Caco-2 (cell line): ENCODE measurements around the gene FGF19. TPM values are rescaled to one million over a fixed set of nuclear protein-coding genes. Genes with fewer than 3 reads are reported as not detected.

Experiments
- BruUV-seq: library from RNA; stranded (reverse); fragments of 400-500 nt; replicated peaks from 2 replicates; lab custom pipeline; 2021; lab: Mats Ljungman, UMichigan
- CTCF ChIA-PET: fragments of 300-600 bp; sonication (Branson Sonifier 250); formaldehyde crosslinking; loops from one replicate; lab custom pipeline; 2022; ENCODE audit warnings: antibody characterized with exemption; lab: Charles Lee
- POLR2A ChIA-PET: fragments of 300-600 bp; sonication (Branson Sonifier 250); formaldehyde crosslinking; loops from one replicate; lab custom pipeline; 2022; ENCODE audit warnings: antibody characterized with exemption; lab: Charles Lee
- DNase-seq, 2 experiments: peaks; one replicate each; pipeline versions ENCODE4 v3.0.0 to v3.0.0-alpha.2; 2020 to 2022
- H3K27me3 ChIP-seq: replicated peaks from 2 replicates; pipeline ENCODE4 v1.6.0; 2011; ENCODE audit warnings: low read length; ENCODE audit not compliant: control insufficient read depth, insufficient read depth
- H3K36me3 ChIP-seq: 2 replicates; pipeline ENCODE4 v1.5.1; 2011; ENCODE audit warnings: low read length; ENCODE audit not compliant: control insufficient read depth, insufficient read depth
- H3K4me1 ChIP-seq: fragments of 250-450 bp; sonication (Bioruptor Pico); 2 replicates; pipeline ENCODE4 v1.5.1; 2020; ENCODE audit warnings: mild to moderate bottlenecking
- H3K4me3 ChIP-seq: 2 replicates; pipeline ENCODE4 v1.5.1; 2011; ENCODE audit warnings: low read depth, mild to moderate bottlenecking, control low read depth, low read length
- H3K9me3 ChIP-seq: fragments of 250-450 bp; sonication (Bioruptor Pico); 2 replicates; pipeline ENCODE4 v1.5.1; 2020; ENCODE audit warnings: mild to moderate bottlenecking, moderate library complexity
- H3K27ac Mint-ChIP-seq: one replicate; pipeline ENCODE4 v1.8.0; 2022; ENCODE audit warnings: mixed read lengths; ENCODE audit not compliant: unreplicated experiment
- H3K27me3 Mint-ChIP-seq: one replicate; pipeline ENCODE4 v1.8.0; 2022; ENCODE audit warnings: mixed read lengths; ENCODE audit not compliant: insufficient read depth, unreplicated experiment
- H3K36me3 Mint-ChIP-seq: one replicate; pipeline ENCODE4 v1.8.0; 2022; ENCODE audit warnings: mild to moderate bottlenecking, mixed read lengths; ENCODE audit not compliant: insufficient read depth, unreplicated experiment
- H3K4me1 Mint-ChIP-seq: one replicate; pipeline ENCODE4 v1.8.0; 2022; ENCODE audit warnings: low read depth, mixed read lengths; ENCODE audit not compliant: unreplicated experiment
- H3K4me3 Mint-ChIP-seq: one replicate; pipeline ENCODE4 v1.8.0; 2022; ENCODE audit warnings: mild to moderate bottlenecking, moderate library complexity, mixed read lengths; ENCODE audit not compliant: unreplicated experiment
- H3K9me3 Mint-ChIP-seq: one replicate; pipeline ENCODE4 v1.8.0; 2022; ENCODE audit warnings: mixed read lengths; ENCODE audit not compliant: unreplicated experiment
- CTCF ChIP-seq, 2 experiments: fragments of 200-600 bp in 1 of 2; IDR thresholded peaks; 1 replicate in 1 of 2; 2 replicates in 1 of 2; pipeline versions ENCODE4 v1.5.1 to v1.8.0; 2011 to 2022; ENCODE audit warnings: antibody characterized with exemption in 1 of 2, control low read depth in 1 of 2, inconsistent platforms in 1 of 2, low read depth in 1 of 2, low read length in 1 of 2, mild to moderate bottlenecking in 1 of 2, moderate library complexity in 1 of 2; ENCODE audit not compliant: insufficient read depth in 1 of 2, severe bottlenecking in 1 of 2, unreplicated experiment in 1 of 2
- intact Hi-C: fragments of 100-400 bp; cut with micrococcal nuclease; formaldehyde crosslinking; loops from one replicate; pipeline ENCODE4 v1.10.0; 2022; ENCODE audit not compliant: unreplicated experiment
- total RNA-seq: library from RNA; stranded (reverse); gene quantifications from 2 replicates; pipeline ENCODE4 v1.2.3, GENCODE V29; 2022

The FGF19 gene
- total RNA-seq, 1 experiment from 2014 or later = 1.7 TPM

DNA sequence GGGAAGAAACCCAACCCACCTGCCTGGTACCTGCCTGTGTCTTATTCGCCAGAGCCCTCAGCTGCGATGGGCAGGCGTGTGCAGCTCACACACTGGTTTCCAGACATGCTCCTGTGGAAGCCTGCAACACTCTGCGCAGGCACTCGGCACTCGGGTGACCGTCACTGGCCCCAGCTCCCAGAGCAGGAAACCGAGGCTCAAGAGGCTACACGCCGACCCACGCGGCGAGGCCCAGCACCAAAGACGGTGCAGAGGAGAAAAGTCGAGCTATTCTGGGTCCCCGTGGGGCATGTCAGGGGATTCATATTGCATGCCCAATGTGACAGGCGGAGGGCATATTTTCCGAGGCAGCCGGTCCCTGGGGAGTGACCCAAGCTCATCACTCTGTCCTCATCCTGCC, 11.6 kb upstream of the FGF19 start:
- Mint-ChIP-seq H3K4me3 (no peak overlapping the region), H3K27ac (no peak overlapping the region), H3K9me3 (no peaks in the 10 kb centered on the region), H3K27me3 (peaks cover 5% of the 10 kb centered on the region), H3K4me1 (no peaks in the 10 kb centered on the region), H3K36me3 (no peaks in the 10 kb centered on the region)
- no peaks in the 10 kb centered on the region for H3K36me3 ChIP-seq
- BruUV-seq = no TSS peak
- ChIA-PET POLR2A (no interaction called here), CTCF (interaction anchor here (0.6 to 1.3 kb wide), 3 partner anchors 14 to 164 kb away, joined by 3 to 5 read pairs (median 3); no protein-coding TSS in a partner anchor)
- H3K4me1 ChIP-seq = no peaks in the 10 kb centered on the region
- no peaks in the 10 kb centered on the region for H3K27me3 ChIP-seq
- intact Hi-C loops = no loop called here
- H3K4me3 ChIP-seq = no peak overlapping the region
- no peak for DNase-seq
- no peaks in the 10 kb centered on the region for H3K9me3 ChIP-seq
- TF ChIP-seq CTCF (IDR thresholded peaks at IDR 0.05; ENCODE audit: insufficient read depth in 1 of 2, low read depth in 1 of 2, low read length in 1 of 2, severe bottlenecking in 1 of 2, unreplicated experiment in 1 of 2) = no peak

GRCh38 chr11:69711822-69712801, 8.3 kb upstream of the FGF19 start:
- no TSS peak for BruUV-seq
- Mint-ChIP-seq H3K9me3 (no peaks in the 10 kb centered on the region), H3K4me3 (no peak overlapping the region), H3K27me3 (no peaks in the 10 kb centered on the region), H3K27ac (no peak overlapping the region), H3K36me3 (no peaks in the 10 kb centered on the region), H3K4me1 (peaks cover 7% of the 10 kb centered on the region)
- intact Hi-C loops = loop anchor here (2.0 kb wide), 1 partner anchor 171 kb away; no protein-coding TSS in a partner anchor
- peaks cover 13% of the 10 kb centered on the region for H3K4me1 ChIP-seq
- no peaks in the 10 kb centered on the region for H3K27me3 ChIP-seq
- TF ChIP-seq CTCF (IDR thresholded peaks at IDR 0.05; ENCODE audit: insufficient read depth in 1 of 2, low read depth in 1 of 2, low read length in 1 of 2, severe bottlenecking in 1 of 2, unreplicated experiment in 1 of 2) = no peak
- no peaks in the 10 kb centered on the region for H3K9me3 ChIP-seq
- no peak overlapping the region for H3K4me3 ChIP-seq
- no peaks in the 10 kb centered on the region for H3K36me3 ChIP-seq
- DNase-seq = no peak
- CTCF ChIA-PET = no interaction called here
- POLR2A ChIA-PET = interaction anchor here (0.6 kb wide), 1 partner anchor 1041 kb away, joined by 3 read pairs; no protein-coding TSS in a partner anchor

- H3K4me1 ChIP-seq = peaks cover 32% of the 10 kb centered on the region
- Mint-ChIP-seq H3K4me3 (no peak overlapping the region), H3K27ac (no peak overlapping the region), H3K9me3 (no peaks in the 10 kb centered on the region), H3K27me3 (no peaks in the 10 kb centered on the region), H3K36me3 (no peaks in the 10 kb centered on the region), H3K4me1 (peaks cover 19% of the 10 kb centered on the region)
- no peaks in the 10 kb centered on the region for H3K27me3 ChIP-seq
- DNase-seq = peak; percentile 80 to 87
- H3K4me3 ChIP-seq = no peak overlapping the region
- ChIA-PET POLR2A (no interaction called here), CTCF (interaction anchor here (0.5 to 1.7 kb wide), 19 partner anchors 8 to 472 kb away, joined by 3 to 11 read pairs (median 3); partner anchors contain the start of gene LTO1)
- no peaks in the 10 kb centered on the region for H3K36me3 ChIP-seq
- intact Hi-C loops = loop anchor here (1.0 kb wide), 2 partner anchors 8 to 23 kb away; no protein-coding TSS in a partner anchor
- no peaks in the 10 kb centered on the region for H3K9me3 ChIP-seq
- no TSS peak for BruUV-seq
- peak in 1 of 2 experiments; percentile 69 for TF ChIP-seq CTCF (IDR thresholded peaks at IDR 0.05; ENCODE audit: insufficient read depth in 1 of 2, low read depth in 1 of 2, low read length in 1 of 2, severe bottlenecking in 1 of 2, unreplicated experiment in 1 of 2)
Observed at GRCh38 chr11:69708736-69709401, 5.0 kb upstream of the FGF19 start.
